HL-60 (cell line): ENCODE data around the gene HBQ1.

Source experiments
- CTCF ChIP-seq: IDR thresholded peaks from one replicate; pipeline ENCODE4 v1.5.1; 2011; ENCODE audit warnings: low read length, control low read depth, inconsistent platforms; ENCODE audit not compliant: insufficient read depth
- REST ChIP-seq: IDR thresholded peaks from 2 replicates; pipeline ENCODE4 v1.6.1; 2012; ENCODE audit warnings: low read depth; ENCODE audit not compliant: insufficient replicate concordance
- SPI1 ChIP-seq: IDR thresholded peaks from 2 replicates; pipeline ENCODE4 v1.6.1; 2012; ENCODE audit warnings: low read depth, mild to moderate bottlenecking, borderline replicate concordance

GRCh38 chr16:203246-203645 is 23.0 kb downstream of the HBQ1 start:
- TF ChIP-seq CTCF (no peak), REST (no peak), SPI1 (no peak)
